ENCODE measurements around the gene CRISP2.
"Not testable (repeated sequence)": the region's sequence is repeated elsewhere in the genome, so short reads cannot be mapped to it uniquely, and the experiment has no call there.

CRISP2 gene

DNA sequence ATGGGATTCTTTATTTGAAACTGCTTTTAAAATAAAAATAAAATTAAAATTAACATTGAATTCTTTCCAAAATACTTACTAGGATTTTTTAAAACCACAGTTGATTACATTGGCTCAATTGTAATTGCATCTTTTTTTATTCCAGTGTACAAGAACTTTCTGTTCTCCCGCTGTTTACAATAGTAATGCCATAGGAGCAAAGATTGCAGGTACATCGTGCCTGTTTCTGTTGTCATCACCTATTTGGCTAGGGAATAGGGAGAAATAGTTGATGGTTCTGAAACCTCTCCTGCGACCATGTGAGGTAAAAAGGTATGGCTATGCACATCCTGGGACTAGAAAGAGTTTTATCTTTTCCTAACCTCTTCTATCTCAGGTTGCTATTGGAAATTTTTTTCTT is 48.5 kb downstream of the CRISP2 start:
- in situ Hi-C loops (cut with MboI; ENCODE audit: low pct_unique_long_range_greater_than_20kb, low sequenced_read_pairs, unreplicated experiment): no loop called here
- TF ChIP-seq, protein P1, sequence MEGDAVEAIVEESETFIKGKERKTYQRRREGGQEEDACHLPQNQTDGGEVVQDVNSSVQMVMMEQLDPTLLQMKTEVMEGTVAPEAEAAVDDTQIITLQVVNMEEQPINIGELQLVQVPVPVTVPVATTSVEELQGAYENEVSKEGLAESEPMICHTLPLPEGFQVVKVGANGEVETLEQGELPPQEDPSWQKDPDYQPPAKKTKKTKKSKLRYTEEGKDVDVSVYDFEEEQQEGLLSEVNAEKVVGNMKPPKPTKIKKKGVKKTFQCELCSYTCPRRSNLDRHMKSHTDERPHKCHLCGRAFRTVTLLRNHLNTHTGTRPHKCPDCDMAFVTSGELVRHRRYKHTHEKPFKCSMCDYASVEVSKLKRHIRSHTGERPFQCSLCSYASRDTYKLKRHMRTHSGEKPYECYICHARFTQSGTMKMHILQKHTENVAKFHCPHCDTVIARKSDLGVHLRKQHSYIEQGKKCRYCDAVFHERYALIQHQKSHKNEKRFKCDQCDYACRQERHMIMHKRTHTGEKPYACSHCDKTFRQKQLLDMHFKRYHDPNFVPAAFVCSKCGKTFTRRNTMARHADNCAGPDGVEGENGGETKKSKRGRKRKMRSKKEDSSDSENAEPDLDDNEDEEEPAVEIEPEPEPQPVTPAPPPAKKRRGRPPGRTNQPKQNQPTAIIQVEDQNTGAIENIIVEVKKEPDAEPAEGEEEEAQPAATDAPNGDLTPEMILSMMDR (IDR thresholded peaks at IDR 0.05; ENCODE audit: extremely low read depth, insufficient read depth, missing control alignments): no peak
- DNase-seq (ENCODE audit: low spot score): no peak

DNA sequence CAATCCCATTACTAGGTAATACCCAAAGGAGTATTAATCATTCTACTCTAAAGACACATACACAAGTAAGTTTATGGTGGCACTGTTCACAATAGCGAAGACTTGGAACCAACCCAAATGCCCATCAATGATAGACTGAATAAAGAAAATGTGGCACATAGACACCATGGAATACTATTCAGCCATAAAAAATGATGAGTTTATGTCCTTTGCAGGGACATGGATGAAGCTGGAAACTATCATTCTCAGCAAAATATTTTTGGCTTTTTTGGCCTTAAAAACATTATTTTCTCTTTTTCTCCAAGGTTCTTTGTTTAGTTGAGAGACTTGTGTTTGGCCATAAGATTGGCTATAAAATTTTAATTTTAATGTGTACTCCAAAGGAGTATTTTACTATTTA is 49.3 kb downstream of the CRISP2 start:
- in situ Hi-C loops (cut with MboI; ENCODE audit: low pct_unique_long_range_greater_than_20kb, low sequenced_read_pairs, unreplicated experiment); DNase-seq (ENCODE audit: low spot score): not testable (repeated sequence)

DNA sequence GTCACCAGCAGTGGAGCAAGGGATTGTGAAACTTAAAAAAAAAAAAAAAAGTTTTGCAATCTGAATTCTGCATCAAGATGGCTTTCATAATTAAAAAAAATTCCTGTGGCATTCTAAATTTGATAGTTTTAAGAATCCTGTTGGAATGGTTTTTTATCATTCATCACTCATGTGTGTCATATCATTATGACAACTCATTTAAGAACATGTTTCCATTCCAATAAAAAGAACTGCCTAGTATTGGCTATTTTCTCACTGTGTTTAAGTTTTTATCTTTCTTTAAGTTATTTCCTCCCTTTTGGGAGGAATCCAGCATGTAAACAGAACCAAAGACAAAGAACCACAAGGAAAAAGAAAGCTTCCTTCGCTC is 50.5 kb downstream of the CRISP2 start:
- TF ChIP-seq, protein P1 (IDR thresholded peaks at IDR 0.05; ENCODE audit: extremely low read depth, insufficient read depth, missing control alignments): no peak
- in situ Hi-C loops (cut with MboI; ENCODE audit: low pct_unique_long_range_greater_than_20kb, low sequenced_read_pairs, unreplicated experiment): no loop called here
- DNase-seq (ENCODE audit: low spot score): no peak

DNA sequence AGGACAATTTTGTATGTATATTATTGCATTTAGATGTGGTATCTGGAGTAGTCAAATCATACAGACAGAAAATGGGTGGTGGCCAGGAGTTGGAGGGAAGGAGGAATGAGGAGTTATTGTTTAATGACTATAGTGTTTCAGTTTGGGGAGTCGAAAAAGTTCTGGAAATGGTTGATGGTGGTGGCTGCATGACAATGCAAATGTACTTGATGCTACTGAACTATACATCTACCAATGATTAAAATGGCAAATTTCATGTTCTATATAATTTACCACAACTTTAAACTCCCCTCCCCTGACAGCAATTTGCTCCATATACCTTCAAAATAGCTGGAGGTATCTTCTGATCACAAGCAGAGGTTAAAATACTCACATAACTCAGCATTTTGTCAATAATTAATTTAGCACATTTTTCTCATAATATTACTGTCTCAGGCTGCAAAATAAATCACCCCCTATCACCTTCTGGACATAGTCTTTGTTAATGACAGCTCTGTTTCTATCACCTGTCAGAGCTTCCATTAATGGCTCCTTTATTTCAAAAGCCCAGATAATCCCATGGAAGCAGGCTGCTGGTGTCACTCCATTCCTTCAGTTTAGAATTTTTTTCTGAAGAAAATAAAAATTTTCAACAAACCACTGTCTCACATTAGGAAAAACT is 51.0 kb downstream of the CRISP2 start:
- TF ChIP-seq, protein P1 (IDR thresholded peaks at IDR 0.05; ENCODE audit: extremely low read depth, insufficient read depth, missing control alignments): no peak
- in situ Hi-C loops (cut with MboI; ENCODE audit: low pct_unique_long_range_greater_than_20kb, low sequenced_read_pairs, unreplicated experiment): no loop called here
- no peak for DNase-seq (ENCODE audit: low spot score)

DNA sequence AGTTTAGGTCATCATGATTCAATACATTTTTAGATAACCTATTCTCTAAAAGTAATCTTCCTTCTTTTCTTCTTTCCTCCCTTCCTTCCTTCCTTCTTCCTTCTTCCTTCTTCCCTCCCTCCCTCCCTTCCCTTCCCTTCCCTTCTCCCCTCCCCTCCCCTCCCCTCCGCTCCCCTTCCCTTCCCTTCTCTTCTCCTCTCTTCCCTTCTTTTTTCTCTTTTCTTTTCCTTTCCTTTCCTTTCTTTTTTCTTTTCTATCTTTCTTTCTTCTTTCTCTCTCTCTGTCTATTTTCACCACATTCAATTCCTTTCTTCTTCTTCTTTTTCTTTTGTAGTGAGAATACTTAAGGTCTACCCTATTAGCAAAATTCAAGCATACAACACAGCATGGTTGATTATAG is 59.4 kb downstream of the CRISP2 start:
- in situ Hi-C loops (cut with MboI; ENCODE audit: low pct_unique_long_range_greater_than_20kb, low sequenced_read_pairs, unreplicated experiment): no loop called here
- TF ChIP-seq, protein P1 (IDR thresholded peaks at IDR 0.05; ENCODE audit: extremely low read depth, insufficient read depth, missing control alignments): no peak
- no peak for DNase-seq (ENCODE audit: low spot score)

DNA sequence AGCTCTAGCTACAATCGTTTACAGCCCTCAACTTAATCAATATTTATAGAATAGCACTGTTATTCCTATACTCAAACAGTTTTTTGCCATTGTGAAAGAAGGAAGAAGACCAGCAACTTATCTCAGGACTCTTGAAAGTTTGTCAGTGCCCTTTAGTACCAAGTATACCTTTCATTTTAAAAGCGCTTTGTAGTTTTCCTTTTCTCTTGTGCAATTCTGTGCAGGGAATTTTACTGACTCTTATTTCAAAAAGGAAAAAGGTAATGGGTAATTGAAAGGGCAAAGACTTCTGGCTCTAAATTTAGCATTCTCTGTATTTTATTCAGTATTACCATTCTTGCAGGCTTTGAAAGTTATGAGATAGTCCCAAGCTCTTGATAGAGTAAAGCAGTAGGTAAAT is 59.9 kb downstream of the CRISP2 start:
- TF ChIP-seq, protein P1 (IDR thresholded peaks at IDR 0.05; ENCODE audit: extremely low read depth, insufficient read depth, missing control alignments): no peak
- no peak for DNase-seq (ENCODE audit: low spot score)
- in situ Hi-C loops (cut with MboI; ENCODE audit: low pct_unique_long_range_greater_than_20kb, low sequenced_read_pairs, unreplicated experiment): no loop called here

DNA sequence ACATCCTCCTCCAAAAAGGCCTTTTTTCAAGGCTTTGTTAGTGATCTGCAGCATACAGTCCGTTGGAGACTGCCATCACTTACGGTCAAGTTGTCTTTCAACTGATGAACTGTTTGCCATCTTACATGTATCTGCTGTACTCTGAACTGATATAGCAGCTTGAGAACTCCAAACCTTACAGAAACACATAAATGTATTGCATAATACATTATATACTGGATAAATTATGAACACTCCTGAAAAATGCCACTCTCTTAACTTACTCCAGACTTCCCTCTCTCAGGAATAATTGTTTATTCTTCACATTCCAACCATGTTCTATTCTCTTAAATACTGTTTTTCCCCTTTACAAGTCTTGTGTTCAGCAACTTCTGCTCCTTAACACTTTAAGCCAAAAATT is 62.1 kb downstream of the CRISP2 start:
- TF ChIP-seq, protein P1 (IDR thresholded peaks at IDR 0.05; ENCODE audit: extremely low read depth, insufficient read depth, missing control alignments): no peak
- DNase-seq (ENCODE audit: low spot score): no peak
- in situ Hi-C loops (cut with MboI; ENCODE audit: low pct_unique_long_range_greater_than_20kb, low sequenced_read_pairs, unreplicated experiment): no loop called here

Measured in GM13977 (cell line).